Lower lobe of right lung (tissue), 2 donors: ENCODE measurements around the gene ANKDD1A. TPM values are rescaled to one million over a fixed set of nuclear protein-coding genes. Genes with fewer than 3 reads are reported as not detected.

Experiments
- ATAC-seq, 2 donors: fragments of 200-7000 bp; cut with Tn5 transposase; one replicate each; pipeline ENCODE4 v1.9.1; 2020 to 2022; ENCODE audit warnings: mild to moderate bottlenecking in 2 of 2, moderate library complexity in 2 of 2
- DNase-seq: peaks from one replicate; pipeline ENCODE4 v3.0.0-alpha.2; 2020
- H3K27ac ChIP-seq: fragments of 200-600 bp; one replicate; pipeline ENCODE4 v1.8.0; 2022
- H3K27me3 ChIP-seq: fragments of 200-600 bp; one replicate; pipeline ENCODE4 v1.8.0; 2022; ENCODE audit warnings: low read depth
- H3K36me3 ChIP-seq: fragments of 200-600 bp; one replicate; pipeline ENCODE4 v1.8.0; 2022; ENCODE audit warnings: mild to moderate bottlenecking
- H3K4me1 ChIP-seq: fragments of 200-600 bp; one replicate; pipeline ENCODE4 v1.8.0; 2022
- H3K4me3 ChIP-seq: fragments of 200-600 bp; one replicate; pipeline ENCODE4 v1.8.0; 2022; ENCODE audit warnings: mild to moderate bottlenecking
- H3K9me3 ChIP-seq: fragments of 200-600 bp; one replicate; pipeline ENCODE4 v1.8.0; 2022
- intact Hi-C: fragments of 100-400 bp; cut with DNase I; formaldehyde crosslinking; loops from one replicate; pipeline ENCODE4 v1.11.0; 2022
- total RNA-seq: library from RNA; stranded (reverse); fragmentation: NEBNext Ultra II Directional; extraction: Animal tissue kit (Norgen Biotek cat#: 25700); gene quantifications from one replicate; pipeline ENCODE4 v1.2.1, GENCODE V29; 2021
- TF ChIP-seq, protein P1 (sequence below): fragments of 200-600 bp; IDR thresholded peaks from one replicate; pipeline ENCODE4 v1.8.0; 2022; ENCODE audit warnings: antibody characterized with exemption, mild to moderate bottlenecking
- donor health status: DM: no; HTN: yes; CAD: no; lungs with severe emphysema.

The ANKDD1A gene
- total RNA-seq, 1 donor from 2014 or later = 5.0 TPM

GRCh38 chr15:64951777-64952418 is 40.2 kb downstream of the ANKDD1A start:
- peaks cover 25% of the 10 kb centered on the region for H3K36me3 ChIP-seq

GRCh38 chr15:64954395-64954794 is 42.7 kb downstream of the ANKDD1A start:
- intact Hi-C loops = no loop called here
- H3K9me3 ChIP-seq = no peaks in the 10 kb centered on the region
- peaks cover 43% of the 10 kb centered on the region for H3K36me3 ChIP-seq
- H3K27me3 ChIP-seq = no peaks in the 10 kb centered on the region
- no peaks in the 10 kb centered on the region for H3K4me1 ChIP-seq
- TF ChIP-seq, protein P1, sequence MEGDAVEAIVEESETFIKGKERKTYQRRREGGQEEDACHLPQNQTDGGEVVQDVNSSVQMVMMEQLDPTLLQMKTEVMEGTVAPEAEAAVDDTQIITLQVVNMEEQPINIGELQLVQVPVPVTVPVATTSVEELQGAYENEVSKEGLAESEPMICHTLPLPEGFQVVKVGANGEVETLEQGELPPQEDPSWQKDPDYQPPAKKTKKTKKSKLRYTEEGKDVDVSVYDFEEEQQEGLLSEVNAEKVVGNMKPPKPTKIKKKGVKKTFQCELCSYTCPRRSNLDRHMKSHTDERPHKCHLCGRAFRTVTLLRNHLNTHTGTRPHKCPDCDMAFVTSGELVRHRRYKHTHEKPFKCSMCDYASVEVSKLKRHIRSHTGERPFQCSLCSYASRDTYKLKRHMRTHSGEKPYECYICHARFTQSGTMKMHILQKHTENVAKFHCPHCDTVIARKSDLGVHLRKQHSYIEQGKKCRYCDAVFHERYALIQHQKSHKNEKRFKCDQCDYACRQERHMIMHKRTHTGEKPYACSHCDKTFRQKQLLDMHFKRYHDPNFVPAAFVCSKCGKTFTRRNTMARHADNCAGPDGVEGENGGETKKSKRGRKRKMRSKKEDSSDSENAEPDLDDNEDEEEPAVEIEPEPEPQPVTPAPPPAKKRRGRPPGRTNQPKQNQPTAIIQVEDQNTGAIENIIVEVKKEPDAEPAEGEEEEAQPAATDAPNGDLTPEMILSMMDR = no peak
- ATAC-seq = no peak
- DNase-seq = no peak
- H3K27ac ChIP-seq = no peak overlapping the region
- H3K4me3 ChIP-seq = no peak overlapping the region

More at GRCh38 chr15:64951777-64952418, 40.2 kb downstream of the ANKDD1A start:
- no peaks in the 10 kb centered on the region for H3K27me3 ChIP-seq
- no peak overlapping the region for H3K4me3 ChIP-seq
- no peaks in the 10 kb centered on the region for H3K9me3 ChIP-seq
- intact Hi-C loops = no loop called here
- DNase-seq = no peak
- no peak overlapping the region for H3K27ac ChIP-seq
- TF ChIP-seq, protein P1 = no peak
- H3K4me1 ChIP-seq = no peaks in the 10 kb centered on the region
- no peak for ATAC-seq

- H3K4me1 ChIP-seq = no peaks in the 10 kb centered on the region
- TF ChIP-seq, protein P1 = no peak
- H3K9me3 ChIP-seq = no peaks in the 10 kb centered on the region
- DNase-seq = no peak
- no peak for ATAC-seq
- peaks cover 90% of the 10 kb centered on the region for H3K36me3 ChIP-seq
- H3K27ac ChIP-seq = no peak overlapping the region
- H3K4me3 ChIP-seq = no peak overlapping the region
- intact Hi-C loops = no loop called here
- no peaks in the 10 kb centered on the region for H3K27me3 ChIP-seq
These were observed 47.4 kb downstream of the ANKDD1A start for GRCh38 chr15:64959128-64959527.

GRCh38 chr15:64960153-64960552 is 48.5 kb downstream of the ANKDD1A start:
- H3K27ac ChIP-seq = no peak overlapping the region
- no peak overlapping the region for H3K4me3 ChIP-seq
- H3K4me1 ChIP-seq = no peaks in the 10 kb centered on the region
- peaks cover 99% of the 10 kb centered on the region for H3K36me3 ChIP-seq
- TF ChIP-seq, protein P1 = no peak
- ATAC-seq (no peak), DNase-seq (no peak)
- intact Hi-C loops = no loop called here
- no peaks in the 10 kb centered on the region for H3K27me3 ChIP-seq
- no peaks in the 10 kb centered on the region for H3K9me3 ChIP-seq

DNA sequence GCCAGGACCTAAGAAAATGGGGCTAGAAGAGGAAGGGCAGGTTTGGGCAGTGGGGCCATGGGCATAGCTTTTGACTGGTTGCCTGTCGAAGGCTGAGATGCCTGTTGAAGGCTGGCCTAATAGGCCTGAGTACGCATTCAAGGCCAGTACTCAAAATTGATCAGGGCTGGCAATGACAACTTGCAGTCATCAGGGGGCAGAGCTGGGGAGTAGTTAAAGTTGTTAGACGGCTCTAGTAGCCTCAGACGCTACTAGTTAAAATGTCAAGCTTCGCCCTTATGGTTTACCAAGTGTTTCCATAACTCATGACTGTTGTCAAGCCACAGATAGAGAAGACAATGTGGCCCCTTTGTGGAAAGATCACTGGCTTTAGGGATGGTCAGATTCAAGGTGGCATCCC is 49.3 kb downstream of the ANKDD1A start:
- DNase-seq = no peak
- Histone ChIP-seq H3K27me3 (no peaks in the 10 kb centered on the region), H3K27ac (no peak overlapping the region), H3K4me1 (no peaks in the 10 kb centered on the region), H3K4me3 (no peak overlapping the region), H3K9me3 (no peaks in the 10 kb centered on the region), H3K36me3 (peaks cover 99% of the 10 kb centered on the region)
- ATAC-seq = no peak
- intact Hi-C loops = no loop called here
- TF ChIP-seq, protein P1 = no peak
